ENCODE measurements around the gene CNTN5.

DNA sequence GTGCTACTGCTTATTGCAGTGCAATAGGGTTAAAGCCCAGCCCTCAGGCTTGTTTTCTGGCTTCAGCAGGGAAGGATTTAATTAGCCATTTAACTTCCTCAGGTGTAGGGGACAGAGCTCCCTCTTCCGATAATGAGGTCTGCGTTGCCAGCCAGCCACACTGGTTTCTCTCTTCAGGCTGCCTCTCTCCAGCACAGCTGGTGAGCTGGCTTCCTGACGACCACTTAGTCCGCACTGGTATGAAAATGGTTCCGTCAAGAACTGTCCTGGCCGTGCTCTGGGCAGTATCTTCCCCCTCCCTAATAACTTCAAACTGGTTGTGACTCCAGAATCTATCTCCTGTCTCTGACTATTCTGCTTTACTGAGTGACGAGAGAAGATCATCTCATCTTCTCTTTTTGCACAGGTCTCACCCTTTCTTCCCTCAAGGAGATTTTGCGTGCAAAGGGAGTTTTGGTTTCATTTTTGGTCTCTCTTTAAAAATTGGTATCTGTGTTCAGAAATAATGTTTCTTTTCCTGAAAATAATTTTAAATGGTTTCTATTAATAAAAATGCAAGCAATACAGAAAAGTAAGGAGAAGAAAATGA lies 49.2 kb downstream of the CNTN5 start:
- TF ChIP-seq, protein P1, sequence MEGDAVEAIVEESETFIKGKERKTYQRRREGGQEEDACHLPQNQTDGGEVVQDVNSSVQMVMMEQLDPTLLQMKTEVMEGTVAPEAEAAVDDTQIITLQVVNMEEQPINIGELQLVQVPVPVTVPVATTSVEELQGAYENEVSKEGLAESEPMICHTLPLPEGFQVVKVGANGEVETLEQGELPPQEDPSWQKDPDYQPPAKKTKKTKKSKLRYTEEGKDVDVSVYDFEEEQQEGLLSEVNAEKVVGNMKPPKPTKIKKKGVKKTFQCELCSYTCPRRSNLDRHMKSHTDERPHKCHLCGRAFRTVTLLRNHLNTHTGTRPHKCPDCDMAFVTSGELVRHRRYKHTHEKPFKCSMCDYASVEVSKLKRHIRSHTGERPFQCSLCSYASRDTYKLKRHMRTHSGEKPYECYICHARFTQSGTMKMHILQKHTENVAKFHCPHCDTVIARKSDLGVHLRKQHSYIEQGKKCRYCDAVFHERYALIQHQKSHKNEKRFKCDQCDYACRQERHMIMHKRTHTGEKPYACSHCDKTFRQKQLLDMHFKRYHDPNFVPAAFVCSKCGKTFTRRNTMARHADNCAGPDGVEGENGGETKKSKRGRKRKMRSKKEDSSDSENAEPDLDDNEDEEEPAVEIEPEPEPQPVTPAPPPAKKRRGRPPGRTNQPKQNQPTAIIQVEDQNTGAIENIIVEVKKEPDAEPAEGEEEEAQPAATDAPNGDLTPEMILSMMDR (IDR thresholded peaks at IDR 0.05), result no peak
- TF ChIP-seq EP300 (IDR thresholded peaks at IDR 0.05; ENCODE audit: borderline replicate concordance in 1 of 2, low read depth in 1 of 2, low read length in 1 of 2), result no peak

All from SK-N-SH (cell line).